GM10266 (cell line): Measurements from ENCODE around the gene SGSH.

Experiments used
- DNase-seq: peaks from one replicate; pipeline ENCODE4 v3.0.0; 2012; ENCODE audit errors: extremely low spot score
- CTCF ChIP-seq: IDR thresholded peaks from 2 replicates; pipeline ENCODE4 v1.5.1; 2012; ENCODE audit warnings: mild to moderate bottlenecking, low read depth; ENCODE audit not compliant: control insufficient read depth, insufficient read depth; ENCODE audit errors: missing control alignments

SGSH gene

DNA sequence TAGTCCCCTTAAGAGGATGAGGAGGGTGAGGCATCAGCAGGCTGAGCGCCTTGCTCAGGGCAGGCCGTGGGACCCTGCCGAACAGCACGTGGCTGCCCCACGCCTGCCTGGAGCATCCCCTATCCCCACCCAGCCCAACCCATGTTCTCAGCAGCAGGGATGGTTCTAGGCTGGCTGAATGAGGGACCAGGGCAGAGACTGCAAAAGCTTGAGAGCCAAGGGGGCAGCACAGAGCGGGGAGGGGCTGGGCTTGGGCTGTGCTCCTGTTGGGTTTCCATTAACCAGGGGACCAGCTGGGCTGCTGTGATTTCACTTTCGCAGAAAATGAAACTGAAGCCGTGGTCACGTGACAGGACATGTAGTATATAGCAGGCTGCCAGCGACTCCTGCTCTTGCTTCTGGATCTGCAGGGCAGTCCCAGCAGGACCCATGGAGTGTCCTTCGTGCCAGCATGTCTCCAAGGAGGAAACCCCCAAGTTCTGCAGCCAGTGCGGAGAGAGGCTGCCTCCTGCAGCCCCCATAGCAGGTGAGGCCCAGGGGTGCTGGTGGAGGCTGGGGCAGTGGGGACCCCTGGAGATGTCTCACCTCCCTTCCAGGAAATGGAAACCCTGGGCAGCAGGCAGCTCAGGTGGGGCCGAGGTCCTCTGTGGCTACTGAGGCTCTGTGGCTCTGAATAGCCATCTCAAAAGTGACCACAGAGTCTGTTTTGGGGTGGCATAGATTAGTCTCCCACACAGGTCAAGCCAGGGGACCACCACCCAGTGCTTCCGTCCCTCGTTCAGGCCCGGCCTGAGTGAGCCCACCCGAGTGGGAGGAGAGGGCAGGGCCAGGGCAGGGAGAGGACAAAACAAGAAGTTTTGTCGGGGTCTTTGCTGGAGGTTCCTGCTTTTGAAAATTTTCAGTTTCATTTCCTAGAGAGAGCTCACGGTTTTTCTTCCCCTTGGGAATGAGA lies 43.4 kb upstream of the SGSH start:
- DNase-seq = peak; percentile 90
- peak; percentile 39 for TF ChIP-seq CTCF

GRCh38 chr17:80262775-80263244 lies 42.7 kb upstream of the SGSH start:
- no peak for TF ChIP-seq CTCF
- no peak for DNase-seq

DNA sequence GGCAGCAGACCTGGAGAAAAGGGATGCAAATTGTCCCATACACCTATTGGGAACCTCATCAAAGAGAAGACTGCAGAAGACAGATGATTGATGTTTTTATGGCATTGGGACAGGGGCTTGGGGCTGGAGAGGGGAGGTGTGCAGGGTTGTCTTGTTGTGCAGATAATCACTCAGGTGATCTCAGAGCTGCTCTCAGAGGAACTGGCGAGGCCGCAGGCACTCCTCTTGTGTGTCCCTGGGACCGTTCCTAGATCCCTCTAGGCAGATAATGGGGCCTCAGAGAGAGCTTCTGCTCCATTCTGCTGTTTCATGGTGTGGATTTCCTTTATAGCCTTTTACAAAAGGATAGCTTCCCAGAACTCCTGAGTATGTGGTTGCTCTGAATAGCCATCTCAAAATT lies 42.2 kb upstream of the SGSH start:
- no peak for TF ChIP-seq CTCF
- DNase-seq = no peak

- TF ChIP-seq CTCF = no peak
Observed at GRCh38 chr17:80261895-80262279, 41.8 kb upstream of the SGSH start.

DNA sequence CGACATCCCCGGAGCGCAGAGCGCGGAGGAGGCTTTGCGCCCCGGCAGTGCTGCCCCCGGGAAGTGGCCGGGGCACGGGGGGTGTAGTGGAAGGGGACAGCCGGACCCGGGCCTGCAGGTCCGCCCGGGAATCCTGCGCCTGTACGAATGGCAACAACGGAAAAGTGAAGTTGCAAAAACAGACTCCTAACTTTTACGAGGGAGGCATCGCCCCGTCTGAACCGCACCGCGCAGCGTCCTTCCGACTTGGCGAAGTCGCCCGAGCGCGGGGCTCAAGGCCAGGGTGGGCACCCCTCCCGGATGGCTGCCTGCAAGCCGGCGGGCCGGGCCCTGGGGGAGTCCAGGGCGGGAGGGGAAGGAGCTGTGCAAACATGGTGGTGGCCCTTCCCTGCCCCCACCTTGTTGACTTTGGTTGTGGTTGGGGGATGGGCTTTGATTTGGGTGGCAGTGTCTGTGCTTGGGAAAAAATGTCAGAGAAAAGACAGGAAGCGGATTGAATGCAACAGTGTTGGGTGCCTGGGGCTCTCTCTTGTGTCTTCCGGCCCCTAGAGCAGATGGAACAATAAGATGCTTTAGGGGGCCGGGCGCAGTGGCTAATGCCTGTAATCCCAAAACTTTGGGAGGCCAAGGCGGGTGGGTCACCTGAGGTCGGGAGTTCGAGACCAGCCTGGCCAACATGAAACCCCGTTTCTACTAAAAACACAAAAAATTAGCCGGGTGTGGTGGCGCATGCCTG lies 41.2 kb upstream of the SGSH start:
- DNase-seq = no peak
- no peak for TF ChIP-seq CTCF

More at GRCh38 chr17:80261895-80262279, 41.8 kb upstream of the SGSH start:
- DNase-seq = no peak

DNA sequence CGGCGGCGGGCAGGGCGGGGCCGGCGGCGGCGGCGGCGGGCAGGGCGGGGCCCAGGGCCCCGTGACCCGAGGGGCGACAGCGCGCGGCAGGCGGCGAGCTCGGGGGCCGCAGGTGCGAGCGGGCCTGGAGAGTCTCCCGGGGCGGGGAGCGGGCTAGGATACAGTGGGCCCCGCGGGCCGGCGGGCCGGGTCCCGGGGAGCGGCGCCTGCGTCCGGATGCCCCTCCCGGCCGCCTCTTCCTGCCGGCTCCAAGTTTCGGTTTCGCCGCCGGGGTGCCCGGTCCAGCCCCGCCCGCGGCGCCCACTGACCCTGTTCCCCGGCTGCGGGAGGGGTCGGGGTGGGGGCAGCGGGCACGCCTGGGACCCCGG lies 40.6 kb upstream of the SGSH start, which contains the start of gene RNF213:
TSS of gene RNF213 (plus strand) at position 62 of the 368 bp plus-strand sequence. CDS start 2,830 bp downstream, outside the sequence.
- DNase-seq = peak; percentile 93

More for the DNA sequence above, 40.6 kb upstream of the SGSH start, which contains the start of gene RNF213:
- no peak for TF ChIP-seq CTCF
